ENCODE results near the gene E2F6. TPM values are rescaled to one million over a fixed set of nuclear protein-coding genes. Genes with fewer than 3 reads are reported as not detected.

E2F6 gene
- total and polyA plus RNA-seq, 2 donors from 2014 or later = 7.8 to 12.7 TPM

- Histone ChIP-seq H3K27ac (ENCODE audit: low read depth in 2 of 2, low read length in 2 of 2) (no peak overlapping the region), H3K4me3 (ENCODE audit: low read length in 3 of 3) (no peak overlapping the region), H3K9me3 (ENCODE audit: control insufficient read depth in 2 of 3, insufficient read depth in 1 of 3, low read length in 3 of 3) (no peaks in the 10 kb centered on the region), H3K9ac (ENCODE audit: low read length in 3 of 3) (no peak overlapping the region), H3K4me1 (ENCODE audit: control insufficient read depth in 2 of 3, insufficient read depth in 2 of 3, low read depth in 1 of 3, low read length in 3 of 3) (peaks cover 0 to 6% (median 2%) of the 10 kb centered on the region in 3 donors), H3K27me3 (ENCODE audit: control insufficient read depth, insufficient read depth, low read length) (no peaks in the 10 kb centered on the region), H3K36me3 (ENCODE audit: control insufficient read depth in 2 of 3, insufficient read depth in 3 of 3, low read length in 3 of 3) (no peaks in the 10 kb centered on the region)
- TF ChIP-seq, protein P1, sequence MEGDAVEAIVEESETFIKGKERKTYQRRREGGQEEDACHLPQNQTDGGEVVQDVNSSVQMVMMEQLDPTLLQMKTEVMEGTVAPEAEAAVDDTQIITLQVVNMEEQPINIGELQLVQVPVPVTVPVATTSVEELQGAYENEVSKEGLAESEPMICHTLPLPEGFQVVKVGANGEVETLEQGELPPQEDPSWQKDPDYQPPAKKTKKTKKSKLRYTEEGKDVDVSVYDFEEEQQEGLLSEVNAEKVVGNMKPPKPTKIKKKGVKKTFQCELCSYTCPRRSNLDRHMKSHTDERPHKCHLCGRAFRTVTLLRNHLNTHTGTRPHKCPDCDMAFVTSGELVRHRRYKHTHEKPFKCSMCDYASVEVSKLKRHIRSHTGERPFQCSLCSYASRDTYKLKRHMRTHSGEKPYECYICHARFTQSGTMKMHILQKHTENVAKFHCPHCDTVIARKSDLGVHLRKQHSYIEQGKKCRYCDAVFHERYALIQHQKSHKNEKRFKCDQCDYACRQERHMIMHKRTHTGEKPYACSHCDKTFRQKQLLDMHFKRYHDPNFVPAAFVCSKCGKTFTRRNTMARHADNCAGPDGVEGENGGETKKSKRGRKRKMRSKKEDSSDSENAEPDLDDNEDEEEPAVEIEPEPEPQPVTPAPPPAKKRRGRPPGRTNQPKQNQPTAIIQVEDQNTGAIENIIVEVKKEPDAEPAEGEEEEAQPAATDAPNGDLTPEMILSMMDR (IDR thresholded peaks at IDR 0.05; ENCODE audit: borderline replicate concordance, extremely low read depth, insufficient read depth) = no peak
- intact Hi-C loops (cut with DNase I) = no loop called here
- FAIRE-seq (no peak), DNase-seq (no peak)
Measured at GRCh38 chr2:11402436-11402835, 63.5 kb downstream of the E2F6 start.

GRCh38 chr2:11399438-11399762 is 66.6 kb downstream of the E2F6 start:
- no peak overlapping the region for H3K27ac ChIP-seq (ENCODE audit: low read depth in 2 of 2, low read length in 2 of 2)
- FAIRE-seq = no peak
- TF ChIP-seq, protein P1 (IDR thresholded peaks at IDR 0.05; ENCODE audit: borderline replicate concordance, extremely low read depth, insufficient read depth) = no peak
- intact Hi-C loops (cut with DNase I) = no loop called here
- H3K9me3 ChIP-seq (ENCODE audit: control insufficient read depth in 2 of 3, insufficient read depth in 1 of 3, low read length in 3 of 3) = no peaks in the 10 kb centered on the region
- H3K27me3 ChIP-seq (ENCODE audit: control insufficient read depth, insufficient read depth, low read length) = no peaks in the 10 kb centered on the region
- H3K9ac ChIP-seq (ENCODE audit: low read length in 3 of 3) = no peak overlapping the region
- H3K4me1 ChIP-seq (ENCODE audit: control insufficient read depth in 2 of 3, insufficient read depth in 2 of 3, low read depth in 1 of 3, low read length in 3 of 3) = peaks cover 0 to 14% (median 13%) of the 10 kb centered on the region in 3 donors
- no peaks in the 10 kb centered on the region for H3K36me3 ChIP-seq (ENCODE audit: control insufficient read depth in 2 of 3, insufficient read depth in 3 of 3, low read length in 3 of 3)
- no peak overlapping the region for H3K4me3 ChIP-seq (ENCODE audit: low read length in 3 of 3)
- no peak for DNase-seq

- Histone ChIP-seq H3K27me3 (ENCODE audit: control insufficient read depth, insufficient read depth, low read length) (no peaks in the 10 kb centered on the region), H3K4me3 (ENCODE audit: low read length in 3 of 3) (peak overlapping the region in 1 of 3 donors; percentile 19), H3K36me3 (ENCODE audit: control insufficient read depth in 2 of 3, insufficient read depth in 3 of 3, low read length in 3 of 3) (no peaks in the 10 kb centered on the region), H3K9ac (ENCODE audit: low read length in 3 of 3) (no peak overlapping the region), H3K9me3 (ENCODE audit: control insufficient read depth in 2 of 3, insufficient read depth in 1 of 3, low read length in 3 of 3) (no peaks in the 10 kb centered on the region), H3K4me1 (ENCODE audit: control insufficient read depth in 2 of 3, insufficient read depth in 2 of 3, low read depth in 1 of 3, low read length in 3 of 3) (peaks cover 0 to 14% (median 13%) of the 10 kb centered on the region in 3 donors), H3K27ac (ENCODE audit: low read depth in 2 of 2, low read length in 2 of 2) (no peak overlapping the region)
- FAIRE-seq (no peak), DNase-seq (no peak)
- intact Hi-C loops (cut with DNase I) = no loop called here
- TF ChIP-seq, protein P1 (IDR thresholded peaks at IDR 0.05; ENCODE audit: borderline replicate concordance, extremely low read depth, insufficient read depth) = no peak
Measured at GRCh38 chr2:11398750-11399437, 67.1 kb downstream of the E2F6 start.

DNA sequence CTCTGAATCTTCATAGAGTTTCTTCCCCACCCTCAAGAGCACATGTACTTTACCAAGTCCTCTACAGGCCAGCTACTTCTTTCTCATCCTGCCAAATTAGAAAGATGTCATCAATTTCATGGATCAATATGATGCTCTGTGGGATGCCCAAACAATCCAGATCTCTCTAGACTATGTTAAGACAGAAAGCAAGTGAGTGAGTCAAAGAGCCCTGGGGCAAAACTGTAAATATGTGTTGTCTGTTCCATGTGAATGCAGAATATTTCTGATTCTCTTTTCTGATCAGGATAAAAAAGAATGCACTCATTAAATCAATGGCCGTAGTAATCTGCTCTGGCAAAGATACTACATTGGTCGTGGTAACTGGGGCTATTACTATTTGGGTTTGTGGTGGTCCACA is 68.4 kb downstream of the E2F6 start:
- Histone ChIP-seq H3K27me3 (ENCODE audit: control insufficient read depth, insufficient read depth, low read length) (no peaks in the 10 kb centered on the region), H3K36me3 (ENCODE audit: control insufficient read depth in 2 of 3, insufficient read depth in 3 of 3, low read length in 3 of 3) (no peaks in the 10 kb centered on the region), H3K4me1 (ENCODE audit: control insufficient read depth in 2 of 3, insufficient read depth in 2 of 3, low read depth in 1 of 3, low read length in 3 of 3) (peaks cover 0 to 14% (median 13%) of the 10 kb centered on the region in 3 donors), H3K4me3 (ENCODE audit: low read length in 3 of 3) (no peak overlapping the region), H3K9me3 (ENCODE audit: control insufficient read depth in 2 of 3, insufficient read depth in 1 of 3, low read length in 3 of 3) (no peaks in the 10 kb centered on the region), H3K27ac (ENCODE audit: low read depth in 2 of 2, low read length in 2 of 2) (no peak overlapping the region), H3K9ac (ENCODE audit: low read length in 3 of 3) (no peak overlapping the region)
- TF ChIP-seq, protein P1 (IDR thresholded peaks at IDR 0.05; ENCODE audit: borderline replicate concordance, extremely low read depth, insufficient read depth) = no peak
- DNase-seq (no peak), FAIRE-seq (no peak)
- intact Hi-C loops (cut with DNase I) = no loop called here
